A673 (cell line): ENCODE data around the gene TIGAR. TPM values are rescaled to one million over a fixed set of nuclear protein-coding genes. Genes with fewer than 3 reads are reported as not detected.

Experiments used
- BruUV-seq: library from RNA; stranded (reverse); fragments of 400-500 nt; replicated peaks from 2 replicates; lab custom pipeline; 2021; lab: Mats Ljungman, UMichigan
- CTCF ChIA-PET: fragments of 300-600 bp; sonication (Branson Sonifier 250); formaldehyde crosslinking; loops from one replicate; lab custom pipeline; 2022; ENCODE audit warnings: antibody characterized with exemption; lab: Charles Lee
- POLR2A ChIA-PET: fragments of 300-600 bp; sonication (Branson Sonifier 250); formaldehyde crosslinking; loops from one replicate; lab custom pipeline; 2022; ENCODE audit warnings: antibody characterized with exemption; ENCODE audit not compliant: low non-redundant PET; lab: Charles Lee
- DNase-seq: peaks from one replicate; pipeline ENCODE4 v3.0.0-alpha.2; 2015; ENCODE audit warnings: low spot score
- H3K27ac ChIP-seq: fragments of 200-600 bp; sonication (generic); 2 replicates; pipeline ENCODE4 v1.5.1; 2016; ENCODE audit warnings: mixed run types, low read depth, mild to moderate bottlenecking, mixed read lengths, antibody characterized with exemption, low read length; ENCODE audit not compliant: poor library complexity, severe bottlenecking
- H3K27me3 ChIP-seq: fragments of 200-600 bp; sonication (generic); replicated peaks from 2 replicates; pipeline ENCODE4 v1.6.1; 2017; ENCODE audit warnings: mixed run types, low read depth, mild to moderate bottlenecking, mixed read lengths, antibody characterized with exemption, low read length; ENCODE audit not compliant: insufficient read depth, poor library complexity
- H3K36me3 ChIP-seq: fragments of 200-600 bp; sonication (generic); 2 replicates; pipeline ENCODE4 v1.6.1; 2016; ENCODE audit warnings: mixed run types, mild to moderate bottlenecking, mixed read lengths, antibody characterized with exemption, low read length; ENCODE audit not compliant: insufficient read depth, poor library complexity, severe bottlenecking
- H3K4me1 ChIP-seq: fragments of 200-600 bp; sonication (generic); 2 replicates; pipeline ENCODE4 v1.6.1; 2017; ENCODE audit warnings: mixed run types, mild to moderate bottlenecking, mixed read lengths, antibody characterized with exemption, low read length; ENCODE audit not compliant: insufficient read depth, poor library complexity, severe bottlenecking
- H3K4me3 ChIP-seq: fragments of 200-600 bp; sonication (generic); 2 replicates; pipeline ENCODE4 v1.5.1; 2016; ENCODE audit warnings: low read depth, mixed run types, mild to moderate bottlenecking, mixed read lengths, low read length; ENCODE audit not compliant: poor library complexity, severe bottlenecking
- H3K9me3 ChIP-seq: fragments of 200-600 bp; sonication (generic); 2 replicates; pipeline ENCODE4 v1.6.1; 2016; ENCODE audit warnings: mixed run types, low read depth, mild to moderate bottlenecking, mixed read lengths, antibody characterized with exemption, low read length; ENCODE audit not compliant: poor library complexity, severe bottlenecking
- EZH2 ChIP-seq: fragments of 200-600 bp; sonication (generic); IDR thresholded peaks from 2 replicates; pipeline ENCODE4 v1.6.1; 2017; ENCODE audit warnings: borderline replicate concordance, low read depth, mild to moderate bottlenecking, mixed read lengths, antibody characterized with exemption, low read length; ENCODE audit not compliant: poor library complexity, severe bottlenecking
- intact Hi-C: fragments of 100-400 bp; cut with micrococcal nuclease; formaldehyde crosslinking; loops from one replicate; pipeline ENCODE4 v1.10.0; 2022; ENCODE audit not compliant: unreplicated experiment
- total RNA-seq: library from RNA; stranded (reverse); gene quantifications from 2 replicates; pipeline ENCODE4 v1.2.3, GENCODE V29; 2021
- TF ChIP-seq, protein P1 (sequence below): fragments of 300-800, 200-600 bp; sonication (generic); conservative IDR thresholded peaks from 2 replicates; pipeline ENCODE4 v1.5.1; 2017; ENCODE audit warnings: low read depth, mild to moderate bottlenecking, antibody characterized with exemption, low read length, moderate library complexity, mixed read lengths

Gene TIGAR
- total RNA-seq, 1 experiment from 2014 or later, result 15.5 TPM

- H3K36me3 ChIP-seq, result no peaks in the 10 kb centered on the region
- TF ChIP-seq, protein P1, sequence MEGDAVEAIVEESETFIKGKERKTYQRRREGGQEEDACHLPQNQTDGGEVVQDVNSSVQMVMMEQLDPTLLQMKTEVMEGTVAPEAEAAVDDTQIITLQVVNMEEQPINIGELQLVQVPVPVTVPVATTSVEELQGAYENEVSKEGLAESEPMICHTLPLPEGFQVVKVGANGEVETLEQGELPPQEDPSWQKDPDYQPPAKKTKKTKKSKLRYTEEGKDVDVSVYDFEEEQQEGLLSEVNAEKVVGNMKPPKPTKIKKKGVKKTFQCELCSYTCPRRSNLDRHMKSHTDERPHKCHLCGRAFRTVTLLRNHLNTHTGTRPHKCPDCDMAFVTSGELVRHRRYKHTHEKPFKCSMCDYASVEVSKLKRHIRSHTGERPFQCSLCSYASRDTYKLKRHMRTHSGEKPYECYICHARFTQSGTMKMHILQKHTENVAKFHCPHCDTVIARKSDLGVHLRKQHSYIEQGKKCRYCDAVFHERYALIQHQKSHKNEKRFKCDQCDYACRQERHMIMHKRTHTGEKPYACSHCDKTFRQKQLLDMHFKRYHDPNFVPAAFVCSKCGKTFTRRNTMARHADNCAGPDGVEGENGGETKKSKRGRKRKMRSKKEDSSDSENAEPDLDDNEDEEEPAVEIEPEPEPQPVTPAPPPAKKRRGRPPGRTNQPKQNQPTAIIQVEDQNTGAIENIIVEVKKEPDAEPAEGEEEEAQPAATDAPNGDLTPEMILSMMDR, result no peak
- TF ChIP-seq EZH2, result no peak
- DNase-seq, result no peak
- CTCF ChIA-PET, result no interaction called here
- POLR2A ChIA-PET, result no interaction called here
- no peak overlapping the region for H3K4me3 ChIP-seq
- H3K27ac ChIP-seq, result no peak overlapping the region
- H3K9me3 ChIP-seq, result no peaks in the 10 kb centered on the region
- H3K4me1 ChIP-seq, result no peaks in the 10 kb centered on the region
- no TSS peak for BruUV-seq
- intact Hi-C loops, result no loop called here
- no peaks in the 10 kb centered on the region for H3K27me3 ChIP-seq
These were observed 34.8 kb upstream of the TIGAR start for GRCh38 chr12:4286228-4286627.

DNA sequence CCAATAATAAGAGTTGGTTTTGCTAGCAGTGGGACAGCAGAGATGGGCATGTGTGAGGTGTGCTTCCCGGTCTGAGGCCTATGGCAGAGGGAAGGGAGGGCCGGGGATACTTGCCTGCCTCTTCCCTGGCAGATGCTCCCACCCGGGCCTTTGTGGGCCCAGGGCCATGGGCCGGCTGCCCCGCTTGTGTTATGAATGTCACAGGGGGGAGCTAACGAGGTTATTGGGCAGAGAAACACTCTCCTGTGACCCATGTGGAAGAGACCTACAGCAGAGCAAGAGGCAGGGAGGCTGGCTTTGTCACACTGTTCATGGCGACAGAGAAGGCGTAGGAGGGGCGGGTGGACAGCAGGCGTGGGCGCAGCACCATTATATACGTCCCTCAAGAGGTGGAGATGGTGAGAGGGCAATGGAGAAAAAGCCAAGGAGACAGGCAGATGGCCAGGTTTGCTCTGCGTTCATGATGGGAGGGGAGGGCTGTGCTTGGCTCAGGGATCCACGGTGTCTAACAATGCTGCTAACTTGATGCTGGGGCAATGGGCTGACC lies 34.2 kb upstream of the TIGAR start:
- H3K4me1 ChIP-seq, result no peaks in the 10 kb centered on the region
- H3K27me3 ChIP-seq, result no peaks in the 10 kb centered on the region
- TF ChIP-seq, protein P1, result no peak
- H3K36me3 ChIP-seq, result no peaks in the 10 kb centered on the region
- H3K9me3 ChIP-seq, result no peaks in the 10 kb centered on the region
- H3K27ac ChIP-seq, result no peak overlapping the region
- intact Hi-C loops, result no loop called here
- no peak overlapping the region for H3K4me3 ChIP-seq
- no peak for DNase-seq
- CTCF ChIA-PET, result no interaction called here
- BruUV-seq, result no TSS peak
- POLR2A ChIA-PET, result no interaction called here

DNA sequence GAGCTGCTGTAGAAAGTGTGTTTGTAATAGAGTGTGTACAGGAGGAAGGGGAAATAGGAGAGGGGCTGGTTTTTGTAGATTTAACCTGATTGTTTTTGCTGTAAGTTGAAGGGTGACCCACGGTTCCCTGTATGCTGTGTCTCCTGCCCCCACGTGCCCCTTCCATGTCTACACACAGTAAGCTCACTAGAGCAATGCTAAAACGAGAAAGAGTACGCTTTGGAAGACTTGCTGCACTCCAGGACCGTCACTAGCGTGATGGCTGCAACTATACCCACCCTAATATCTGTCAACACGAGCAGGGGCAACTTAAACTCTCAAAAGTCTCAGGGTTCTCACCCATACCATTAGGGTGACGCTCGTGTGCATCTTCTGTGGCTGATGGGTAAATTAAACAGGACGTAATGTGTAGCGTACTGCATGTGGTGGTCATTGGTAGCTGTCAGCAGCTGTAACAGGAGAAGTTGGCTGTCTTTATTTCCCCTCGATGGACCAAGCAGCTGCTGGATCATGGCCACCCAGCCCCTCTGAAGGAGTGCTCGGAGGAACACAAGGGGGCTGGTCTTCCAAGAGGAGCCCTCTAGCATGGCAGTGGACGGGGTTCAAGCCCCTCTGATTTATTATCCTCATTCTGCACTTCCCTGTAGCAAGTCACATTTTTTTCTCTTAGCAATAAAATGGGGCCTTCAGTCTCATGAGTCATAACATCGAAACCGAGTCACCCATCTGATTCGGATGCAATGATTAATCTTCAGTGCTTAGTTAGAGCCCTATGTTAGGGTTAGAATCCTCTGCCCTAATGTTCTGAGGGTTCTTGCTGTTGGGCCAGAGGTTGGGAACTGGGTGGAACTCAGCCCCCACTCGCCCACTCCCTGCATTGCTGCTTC lies 33.4 kb upstream of the TIGAR start:
- no TSS peak for BruUV-seq
- intact Hi-C loops, result no loop called here
- Histone ChIP-seq H3K4me1 (no peaks in the 10 kb centered on the region), H3K27ac (no peak overlapping the region), H3K27me3 (no peaks in the 10 kb centered on the region), H3K4me3 (no peak overlapping the region), H3K9me3 (no peaks in the 10 kb centered on the region), H3K36me3 (no peaks in the 10 kb centered on the region)
- no peak for TF ChIP-seq EZH2
- TF ChIP-seq, protein P1, result no peak
- ChIA-PET CTCF (no interaction called here), POLR2A (no interaction called here)
- no peak for DNase-seq
